ENCODE measurements around the gene RAB10.
A peak's percentile ranks its signal among the peaks of the same experiment; 100 is the strongest.

RAB10 gene

GRCh38 chr2:26000561-26001082 is 33.3 kb upstream of the RAB10 start:
- Histone ChIP-seq H3K9ac (ENCODE audit: low read length in 5 of 5) (peak overlapping the region in 1 of 5 donors; percentile 8), H3K4me3 (ENCODE audit: low read depth in 1 of 5, low read length in 5 of 5) (no peak overlapping the region), H3K4me1 (ENCODE audit: control insufficient read depth in 5 of 5, insufficient read depth in 5 of 5, low read length in 5 of 5) (peaks cover 4 to 36% (median 33%) of the 10 kb centered on the region in 5 donors), H3K36me3 (ENCODE audit: control insufficient read depth in 5 of 5, insufficient read depth in 5 of 5, low read length in 5 of 5) (no peaks in the 10 kb centered on the region), H3K27ac (ENCODE audit: low read depth, low read length) (no peak overlapping the region), H3K9me3 (ENCODE audit: control insufficient read depth in 5 of 5, low read length in 5 of 5) (no peaks in the 10 kb centered on the region), H3K27me3 (ENCODE audit: control insufficient read depth in 5 of 5, insufficient read depth in 4 of 5, low read length in 5 of 5) (no peaks in the 10 kb centered on the region)

DNA sequence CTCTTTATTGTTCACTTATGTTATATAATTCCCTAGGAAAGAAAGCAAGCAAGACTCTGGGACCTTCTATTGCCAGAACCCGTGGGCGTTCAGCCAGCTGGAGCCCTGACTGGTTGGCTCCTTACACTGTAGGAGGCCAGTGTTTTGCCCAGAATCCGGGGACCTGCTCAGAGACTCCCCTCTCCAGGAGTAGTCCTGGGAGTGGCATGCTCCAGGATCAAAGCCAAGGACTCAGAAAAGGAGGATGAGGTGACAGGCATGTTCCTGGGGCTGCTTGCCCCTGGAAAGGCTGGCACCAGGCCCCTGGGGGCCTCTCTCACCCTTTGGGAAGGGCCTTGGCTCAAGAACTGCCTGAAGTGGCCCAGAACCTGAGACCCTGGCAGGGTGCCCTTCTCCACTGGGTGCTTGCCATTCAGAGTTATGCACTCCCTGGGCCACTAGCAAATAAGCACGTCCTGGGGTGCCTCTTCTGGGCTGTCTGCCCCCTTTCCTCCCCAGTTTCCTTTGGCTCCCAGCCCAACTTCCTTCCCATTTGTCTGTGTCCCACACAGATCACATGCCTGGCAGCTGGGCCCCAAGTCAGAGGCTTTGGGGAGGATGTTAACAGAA is 32.0 kb upstream of the RAB10 start:
- Histone ChIP-seq H3K9me3 (ENCODE audit: control insufficient read depth in 5 of 5, low read length in 5 of 5) (no peaks in the 10 kb centered on the region), H3K4me3 (ENCODE audit: low read depth in 1 of 5, low read length in 5 of 5) (peak overlapping the region in 2 of 5 donors; percentile 4 to 29), H3K4me1 (ENCODE audit: control insufficient read depth in 5 of 5, insufficient read depth in 5 of 5, low read length in 5 of 5) (peaks cover 4 to 36% (median 33%) of the 10 kb centered on the region in 5 donors), H3K27ac (ENCODE audit: low read depth, low read length) (peak overlapping the region; percentile 46), H3K36me3 (ENCODE audit: control insufficient read depth in 5 of 5, insufficient read depth in 5 of 5, low read length in 5 of 5) (no peaks in the 10 kb centered on the region), H3K9ac (ENCODE audit: low read length in 5 of 5) (peak overlapping the region in 1 of 5 donors; percentile 47), H3K27me3 (ENCODE audit: control insufficient read depth in 5 of 5, insufficient read depth in 4 of 5, low read length in 5 of 5) (no peaks in the 10 kb centered on the region)

GRCh38 chr2:26002632-26003310 is 31.1 kb upstream of the RAB10 start:
- H3K27me3 ChIP-seq (ENCODE audit: control insufficient read depth in 5 of 5, insufficient read depth in 4 of 5, low read length in 5 of 5), result no peaks in the 10 kb centered on the region
- H3K4me3 ChIP-seq (ENCODE audit: low read depth in 1 of 5, low read length in 5 of 5), result no peak overlapping the region
- H3K9me3 ChIP-seq (ENCODE audit: control insufficient read depth in 5 of 5, low read length in 5 of 5), result no peaks in the 10 kb centered on the region
- H3K36me3 ChIP-seq (ENCODE audit: control insufficient read depth in 5 of 5, insufficient read depth in 5 of 5, low read length in 5 of 5), result no peaks in the 10 kb centered on the region
- no peak overlapping the region for H3K9ac ChIP-seq (ENCODE audit: low read length in 5 of 5)
- peak overlapping the region; percentile 46 for H3K27ac ChIP-seq (ENCODE audit: low read depth, low read length)
- peaks cover 4 to 36% (median 33%) of the 10 kb centered on the region in 5 donors for H3K4me1 ChIP-seq (ENCODE audit: control insufficient read depth in 5 of 5, insufficient read depth in 5 of 5, low read length in 5 of 5)

DNA sequence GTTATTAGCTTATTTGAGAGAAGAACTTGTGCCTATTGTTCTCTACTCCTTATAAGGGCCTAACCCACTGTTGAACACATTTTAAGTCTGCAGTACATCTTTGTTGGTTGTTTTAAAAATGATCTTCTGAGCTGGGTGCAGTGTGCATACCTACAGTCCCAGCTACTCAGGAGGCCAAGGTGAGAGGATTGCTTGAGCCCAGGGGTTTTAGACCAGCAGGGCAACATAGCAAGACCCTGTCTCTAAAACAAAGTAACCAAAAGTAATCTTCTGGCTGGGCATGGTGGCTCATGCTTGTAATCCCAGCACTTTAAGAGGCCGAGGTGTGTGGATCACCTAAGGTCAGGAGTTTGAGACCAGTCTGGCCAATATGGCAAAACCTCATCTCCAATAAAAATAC is 25.8 kb upstream of the RAB10 start:
- Histone ChIP-seq H3K27me3 (ENCODE audit: control insufficient read depth in 5 of 5, insufficient read depth in 4 of 5, low read length in 5 of 5) (peaks cover 0 to 5% (median 0%) of the 10 kb centered on the region in 5 donors), H3K4me3 (ENCODE audit: low read depth in 1 of 5, low read length in 5 of 5) (no peak overlapping the region), H3K27ac (ENCODE audit: low read depth, low read length) (no peak overlapping the region)

GRCh38 chr2:26008851-26009566 is 24.9 kb upstream of the RAB10 start:
- Histone ChIP-seq H3K9ac (ENCODE audit: low read length in 5 of 5) (no peak overlapping the region), H3K9me3 (ENCODE audit: control insufficient read depth in 5 of 5, low read length in 5 of 5) (peaks cover 0 to 3% (median 0%) of the 10 kb centered on the region in 5 donors), H3K36me3 (ENCODE audit: control insufficient read depth in 5 of 5, insufficient read depth in 5 of 5, low read length in 5 of 5) (no peaks in the 10 kb centered on the region), H3K27ac (ENCODE audit: low read depth, low read length) (no peak overlapping the region), H3K27me3 (ENCODE audit: control insufficient read depth in 5 of 5, insufficient read depth in 4 of 5, low read length in 5 of 5) (peaks cover 0 to 5% (median 0%) of the 10 kb centered on the region in 5 donors), H3K4me3 (ENCODE audit: low read depth in 1 of 5, low read length in 5 of 5) (no peak overlapping the region), H3K4me1 (ENCODE audit: control insufficient read depth in 5 of 5, insufficient read depth in 5 of 5, low read length in 5 of 5) (peaks cover 5 to 32% (median 19%) of the 10 kb centered on the region in 5 donors)

More for the DNA sequence above, 25.8 kb upstream of the RAB10 start:
- Histone ChIP-seq H3K36me3 (ENCODE audit: control insufficient read depth in 5 of 5, insufficient read depth in 5 of 5, low read length in 5 of 5) (no peaks in the 10 kb centered on the region), H3K9me3 (ENCODE audit: control insufficient read depth in 5 of 5, low read length in 5 of 5) (peaks cover 0 to 3% (median 0%) of the 10 kb centered on the region in 5 donors), H3K9ac (ENCODE audit: low read length in 5 of 5) (no peak overlapping the region), H3K4me1 (ENCODE audit: control insufficient read depth in 5 of 5, insufficient read depth in 5 of 5, low read length in 5 of 5) (peaks cover 5 to 32% (median 19%) of the 10 kb centered on the region in 5 donors)

DNA sequence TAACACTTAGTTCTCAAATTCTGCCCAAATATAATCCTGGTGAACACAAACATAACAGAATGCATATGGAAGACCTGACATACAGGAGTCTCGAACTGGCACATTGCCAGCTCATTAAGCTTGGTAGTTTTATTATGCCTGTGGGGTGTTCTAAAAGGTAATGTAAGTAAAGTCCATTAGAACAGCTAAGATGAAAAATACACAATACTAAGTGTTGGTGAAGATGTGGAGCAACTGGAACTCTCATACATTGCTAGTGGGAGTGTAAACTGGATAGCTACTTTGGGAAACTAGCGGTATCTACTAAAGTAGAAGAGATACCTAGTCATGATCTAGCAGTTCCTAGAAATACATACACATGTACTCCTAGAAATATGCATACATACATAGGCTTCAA is 24.3 kb upstream of the RAB10 start:
- H3K4me1 ChIP-seq (ENCODE audit: control insufficient read depth in 5 of 5, insufficient read depth in 5 of 5, low read length in 5 of 5), result peaks cover 5 to 32% (median 19%) of the 10 kb centered on the region in 5 donors
- no peak overlapping the region for H3K9ac ChIP-seq (ENCODE audit: low read length in 5 of 5)
- H3K27ac ChIP-seq (ENCODE audit: low read depth, low read length), result no peak overlapping the region
- H3K36me3 ChIP-seq (ENCODE audit: control insufficient read depth in 5 of 5, insufficient read depth in 5 of 5, low read length in 5 of 5), result no peaks in the 10 kb centered on the region
- peaks cover 0 to 5% (median 0%) of the 10 kb centered on the region in 5 donors for H3K27me3 ChIP-seq (ENCODE audit: control insufficient read depth in 5 of 5, insufficient read depth in 4 of 5, low read length in 5 of 5)
- H3K9me3 ChIP-seq (ENCODE audit: control insufficient read depth in 5 of 5, low read length in 5 of 5), result peaks cover 0 to 3% (median 0%) of the 10 kb centered on the region in 5 donors
- H3K4me3 ChIP-seq (ENCODE audit: low read depth in 1 of 5, low read length in 5 of 5), result no peak overlapping the region

GRCh38 chr2:26010943-26011342 is 22.9 kb upstream of the RAB10 start:
- Histone ChIP-seq H3K27ac (ENCODE audit: low read depth, low read length) (no peak overlapping the region), H3K4me1 (ENCODE audit: control insufficient read depth in 5 of 5, insufficient read depth in 5 of 5, low read length in 5 of 5) (peaks cover 5 to 33% (median 21%) of the 10 kb centered on the region in 5 donors), H3K27me3 (ENCODE audit: control insufficient read depth in 5 of 5, insufficient read depth in 4 of 5, low read length in 5 of 5) (peaks cover 0 to 5% (median 0%) of the 10 kb centered on the region in 5 donors)

DNA sequence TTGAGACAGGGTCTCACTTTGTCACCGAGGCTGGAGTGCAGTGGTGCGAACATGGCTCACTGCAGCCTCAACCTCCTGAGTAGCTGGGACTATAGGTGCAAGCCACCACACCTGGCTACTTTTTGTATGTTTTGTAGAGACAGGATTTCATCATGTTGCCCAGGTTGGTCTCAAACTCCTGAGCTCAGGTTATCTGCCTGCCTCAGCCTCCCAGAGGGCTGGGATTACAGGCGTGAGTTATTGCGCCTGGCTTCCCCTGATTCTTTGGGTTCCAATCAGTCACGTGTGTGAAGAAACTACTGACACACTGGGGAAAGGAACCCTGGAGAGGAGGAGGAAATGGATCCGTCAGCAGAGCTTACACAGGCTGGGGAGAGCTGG is 22.3 kb upstream of the RAB10 start:
- H3K27ac ChIP-seq (ENCODE audit: low read depth, low read length), result no peak overlapping the region
- peaks cover 0 to 5% (median 0%) of the 10 kb centered on the region in 5 donors for H3K27me3 ChIP-seq (ENCODE audit: control insufficient read depth in 5 of 5, insufficient read depth in 4 of 5, low read length in 5 of 5)
- no peaks in the 10 kb centered on the region for H3K36me3 ChIP-seq (ENCODE audit: control insufficient read depth in 5 of 5, insufficient read depth in 5 of 5, low read length in 5 of 5)
- H3K9me3 ChIP-seq (ENCODE audit: control insufficient read depth in 5 of 5, low read length in 5 of 5), result peaks cover 0 to 3% (median 0%) of the 10 kb centered on the region in 5 donors
- H3K4me3 ChIP-seq (ENCODE audit: low read depth in 1 of 5, low read length in 5 of 5), result no peak overlapping the region
- no peak overlapping the region for H3K9ac ChIP-seq (ENCODE audit: low read length in 5 of 5)
- peaks cover 7 to 40% (median 26%) of the 10 kb centered on the region in 5 donors for H3K4me1 ChIP-seq (ENCODE audit: control insufficient read depth in 5 of 5, insufficient read depth in 5 of 5, low read length in 5 of 5)

More at GRCh38 chr2:26010943-26011342, 22.9 kb upstream of the RAB10 start:
- Histone ChIP-seq H3K4me3 (ENCODE audit: low read depth in 1 of 5, low read length in 5 of 5) (no peak overlapping the region), H3K9me3 (ENCODE audit: control insufficient read depth in 5 of 5, low read length in 5 of 5) (peaks cover 0 to 3% (median 0%) of the 10 kb centered on the region in 5 donors), H3K9ac (ENCODE audit: low read length in 5 of 5) (no peak overlapping the region), H3K36me3 (ENCODE audit: control insufficient read depth in 5 of 5, insufficient read depth in 5 of 5, low read length in 5 of 5) (no peaks in the 10 kb centered on the region)

DNA sequence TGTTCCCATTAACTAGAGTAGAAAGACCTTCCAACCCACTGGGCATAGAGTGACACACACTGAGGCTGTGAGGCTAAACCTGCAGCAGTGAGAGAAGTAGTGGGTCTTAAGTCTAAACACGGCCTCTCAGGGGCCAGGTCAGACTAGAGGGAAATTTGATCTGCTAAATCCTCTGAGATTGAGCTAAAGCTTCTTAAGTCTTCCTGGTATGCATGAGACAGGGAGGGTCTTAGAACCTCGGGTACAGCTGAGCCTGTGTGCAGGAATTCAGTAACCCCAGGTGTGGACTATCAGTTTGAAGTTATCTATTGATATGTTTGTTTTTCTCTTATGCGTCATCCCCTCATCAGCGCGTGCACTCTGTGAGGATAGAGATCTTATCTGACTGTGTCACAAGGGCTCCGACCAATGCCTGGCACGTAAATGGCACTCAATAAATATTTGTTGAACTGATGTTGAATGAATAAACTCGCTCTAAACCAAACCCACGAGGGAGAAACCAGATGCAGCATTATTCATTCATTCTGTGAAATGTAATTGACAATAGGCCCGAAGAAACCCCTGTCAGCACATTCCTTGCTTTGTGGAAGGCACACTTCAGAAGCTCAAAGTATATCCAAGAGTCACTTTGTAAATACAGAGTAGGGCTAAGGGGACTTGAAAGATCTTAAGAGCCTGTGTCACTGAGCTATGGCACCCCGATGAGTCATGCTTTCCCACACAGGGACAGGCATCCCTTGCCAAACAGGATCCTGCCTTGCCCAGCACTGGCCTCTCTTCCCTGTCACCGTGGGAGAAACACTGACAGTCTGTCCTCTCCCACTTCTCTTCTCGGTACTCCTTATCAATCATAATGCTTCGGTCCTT is 21.7 kb upstream of the RAB10 start:
- Histone ChIP-seq H3K4me1 (ENCODE audit: control insufficient read depth in 5 of 5, insufficient read depth in 5 of 5, low read length in 5 of 5) (peaks cover 7 to 41% (median 26%) of the 10 kb centered on the region in 5 donors), H3K4me3 (ENCODE audit: low read depth in 1 of 5, low read length in 5 of 5) (no peak overlapping the region), H3K27me3 (ENCODE audit: control insufficient read depth in 5 of 5, insufficient read depth in 4 of 5, low read length in 5 of 5) (peaks cover 0 to 5% (median 0%) of the 10 kb centered on the region in 5 donors), H3K9ac (ENCODE audit: low read length in 5 of 5) (peak overlapping the region in 1 of 5 donors; percentile 96), H3K36me3 (ENCODE audit: control insufficient read depth in 5 of 5, insufficient read depth in 5 of 5, low read length in 5 of 5) (no peaks in the 10 kb centered on the region), H3K27ac (ENCODE audit: low read depth, low read length) (no peak overlapping the region), H3K9me3 (ENCODE audit: control insufficient read depth in 5 of 5, low read length in 5 of 5) (peaks cover 0 to 3% (median 0%) of the 10 kb centered on the region in 5 donors)
